Measurements from ENCODE around the gene EIF5AL1.

DNA sequence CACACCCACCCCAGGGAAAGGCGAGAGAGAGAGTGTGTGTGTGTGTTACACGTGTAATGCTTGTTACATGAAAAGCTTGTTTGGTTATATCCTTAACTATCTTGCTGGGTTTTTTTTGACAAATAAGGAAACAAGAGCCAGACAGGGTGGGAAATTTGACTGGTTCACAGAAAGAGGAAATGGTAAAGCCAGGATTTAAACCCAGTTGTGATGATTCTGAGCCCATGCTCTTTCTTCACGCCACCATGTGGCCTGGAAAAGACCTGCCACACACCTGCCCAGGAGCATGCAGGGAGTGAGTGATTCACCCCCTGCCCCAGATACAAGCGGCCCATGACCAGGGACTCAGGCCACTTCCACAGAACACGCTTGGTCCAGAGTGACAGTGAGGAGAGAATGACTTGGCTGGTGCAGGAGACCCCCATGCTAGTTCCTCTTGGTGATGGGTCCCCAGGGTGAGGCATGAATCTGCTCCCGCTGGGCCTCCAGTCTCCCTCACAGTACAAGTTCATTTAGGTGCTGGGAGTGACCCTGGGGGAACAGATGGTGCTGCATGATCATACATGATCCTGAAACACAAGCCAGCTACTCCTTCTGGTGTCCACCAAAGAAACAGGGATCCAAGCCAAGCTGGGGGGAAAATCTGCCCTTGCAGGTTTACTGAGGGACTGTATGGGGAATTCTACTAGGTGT, 21.0 kb upstream of the EIF5AL1 start:
- TF ChIP-seq, protein P1, sequence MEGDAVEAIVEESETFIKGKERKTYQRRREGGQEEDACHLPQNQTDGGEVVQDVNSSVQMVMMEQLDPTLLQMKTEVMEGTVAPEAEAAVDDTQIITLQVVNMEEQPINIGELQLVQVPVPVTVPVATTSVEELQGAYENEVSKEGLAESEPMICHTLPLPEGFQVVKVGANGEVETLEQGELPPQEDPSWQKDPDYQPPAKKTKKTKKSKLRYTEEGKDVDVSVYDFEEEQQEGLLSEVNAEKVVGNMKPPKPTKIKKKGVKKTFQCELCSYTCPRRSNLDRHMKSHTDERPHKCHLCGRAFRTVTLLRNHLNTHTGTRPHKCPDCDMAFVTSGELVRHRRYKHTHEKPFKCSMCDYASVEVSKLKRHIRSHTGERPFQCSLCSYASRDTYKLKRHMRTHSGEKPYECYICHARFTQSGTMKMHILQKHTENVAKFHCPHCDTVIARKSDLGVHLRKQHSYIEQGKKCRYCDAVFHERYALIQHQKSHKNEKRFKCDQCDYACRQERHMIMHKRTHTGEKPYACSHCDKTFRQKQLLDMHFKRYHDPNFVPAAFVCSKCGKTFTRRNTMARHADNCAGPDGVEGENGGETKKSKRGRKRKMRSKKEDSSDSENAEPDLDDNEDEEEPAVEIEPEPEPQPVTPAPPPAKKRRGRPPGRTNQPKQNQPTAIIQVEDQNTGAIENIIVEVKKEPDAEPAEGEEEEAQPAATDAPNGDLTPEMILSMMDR (conservative IDR thresholded peaks at IDR 0.05 in 1 of 2, IDR thresholded peaks at IDR 0.05 in 1 of 2; ENCODE audit: extremely low read depth in 1 of 2, insufficient read depth in 1 of 2, low read depth in 1 of 2, low read length in 2 of 2), result peak in 1 of 2 donors; percentile 18
- TF ChIP-seq EZH2 (IDR thresholded peaks at IDR 0.05; ENCODE audit: borderline replicate concordance, low read length), result no peak

Data from mammary epithelial cell (primary cell).